NCI-H187 (cell line): ENCODE measurements around the gene PIGX.

Source experiments
- DNase-seq, 2 experiments: peaks; one replicate each; lab custom pipeline; 2025; lab: John Stamatoyannopoulos, UW

PIGX gene

DNA sequence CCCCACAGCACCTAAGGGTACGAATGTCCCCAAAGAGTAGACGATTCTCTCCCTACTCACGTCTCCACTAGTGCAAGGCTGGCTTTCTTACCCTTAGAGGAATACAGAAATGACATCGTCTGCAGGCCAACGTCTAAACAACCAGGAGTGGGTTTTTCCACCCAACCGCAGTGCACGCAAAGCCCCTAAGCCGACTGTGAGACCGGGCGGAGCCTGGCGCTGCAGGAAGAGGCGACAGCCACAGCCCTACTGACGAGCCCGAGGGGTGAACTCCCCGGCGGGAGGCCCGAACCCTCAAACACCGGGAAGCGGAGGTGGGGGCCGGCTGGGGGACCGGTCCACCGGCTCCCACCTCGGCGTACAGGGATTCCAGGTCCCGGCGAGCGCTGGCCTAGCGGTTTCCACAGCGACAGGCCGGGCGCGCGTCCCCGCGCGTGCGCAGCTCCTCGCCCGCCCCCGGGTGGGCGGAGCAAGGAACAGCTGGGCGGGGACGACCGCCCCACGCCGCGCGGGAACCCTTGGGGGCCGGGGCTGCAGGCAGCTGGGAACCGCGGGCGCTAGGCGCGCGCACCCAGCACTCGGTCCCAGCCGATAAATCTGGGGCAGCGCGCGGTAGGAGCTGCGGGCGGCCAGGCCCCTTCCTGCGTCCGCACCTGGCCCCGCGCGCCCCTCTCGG is at the start of gene PIGX, which contains the start of gene CEP19:
TSS of gene PIGX (plus strand) at position 540 of the 676 bp plus-strand sequence.
TSS of gene CEP19 (minus strand) at position 413 of the 676 bp plus-strand sequence. CDS start 3,593 bp downstream, outside the sequence.
- DNase-seq = peak; percentile 76 to 95

DNA sequence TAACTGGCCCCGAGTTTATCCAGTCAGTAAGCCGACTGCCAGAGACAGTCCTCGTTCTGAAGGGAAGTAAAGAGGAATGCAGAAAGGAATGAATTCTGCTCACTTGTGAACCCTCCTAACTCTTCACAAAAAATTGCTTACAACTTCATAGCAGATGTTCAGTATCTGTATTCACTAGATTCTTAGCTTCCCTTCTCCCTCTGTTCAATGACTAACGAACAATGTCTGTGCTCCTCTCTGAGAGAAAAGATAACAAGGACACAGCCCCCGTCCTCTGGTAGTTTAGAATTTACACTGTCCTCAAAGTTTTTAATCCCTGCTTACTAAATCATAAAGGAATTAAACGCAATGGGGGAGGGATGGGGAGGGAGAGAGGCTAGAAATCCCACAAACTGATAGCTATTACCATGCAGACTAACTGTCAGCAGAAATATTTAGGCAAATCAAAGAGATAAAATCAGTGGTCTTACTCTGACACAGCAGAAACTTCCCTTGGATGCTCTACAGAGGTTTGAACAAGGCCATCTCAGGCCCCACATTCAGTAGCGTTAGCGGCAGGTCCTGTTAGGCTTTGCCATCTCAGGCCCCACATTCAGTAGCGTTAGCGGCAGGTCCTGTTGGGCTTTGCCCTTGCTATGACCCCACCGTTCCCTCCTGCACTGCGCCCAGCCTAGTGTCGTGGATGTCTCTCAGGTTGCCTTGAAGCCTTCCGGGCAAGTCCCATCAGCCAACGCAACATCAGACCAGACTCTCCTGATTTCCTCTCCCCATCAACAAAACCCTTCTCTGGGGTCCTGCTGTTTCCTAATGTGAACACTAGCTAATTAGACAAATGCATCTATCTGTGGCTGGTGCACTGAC is 49.2 kb upstream of the PIGX start:
- DNase-seq = no peak

DNA sequence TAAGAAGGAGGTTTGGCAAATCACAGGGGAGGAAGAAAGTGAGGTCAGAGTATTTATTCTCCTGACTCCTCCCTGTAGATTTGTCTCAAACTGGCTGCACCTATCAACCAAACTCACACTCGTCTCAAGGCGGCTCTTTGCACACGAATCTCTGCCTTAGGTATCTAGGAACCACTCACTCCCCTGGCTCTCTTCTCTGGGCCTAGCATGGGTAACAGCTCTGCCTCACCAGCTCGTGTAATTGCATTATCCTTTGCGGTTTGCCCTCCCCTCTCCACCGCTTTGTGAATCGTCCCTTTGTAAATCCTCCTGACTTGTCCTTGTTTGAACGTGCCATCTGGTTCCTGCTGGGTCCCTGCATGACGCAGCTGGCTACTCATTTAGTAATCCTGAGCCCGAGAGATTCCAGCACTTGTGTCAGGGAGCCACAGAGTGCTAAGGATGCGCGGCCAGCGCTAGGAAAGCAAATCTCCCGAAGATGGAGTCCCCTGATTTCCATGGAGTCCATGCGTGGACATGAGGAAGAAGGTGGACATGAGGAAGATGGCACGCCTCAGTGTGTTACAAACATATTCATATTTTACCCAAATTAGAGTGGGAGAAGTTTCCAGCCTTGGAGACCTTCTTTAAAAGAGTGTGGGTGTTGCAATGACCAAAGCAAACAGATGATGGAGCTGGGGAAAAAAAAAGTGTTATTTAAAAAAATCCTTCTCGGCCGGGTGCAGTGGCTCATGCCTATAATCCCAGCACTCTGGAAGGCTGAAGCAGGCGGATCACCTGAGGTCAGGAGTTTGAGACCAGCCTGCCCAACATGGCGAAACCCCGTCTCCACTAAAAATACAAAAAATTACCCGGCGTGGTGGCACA is 45.9 kb upstream of the PIGX start:
- peak; percentile 63 to 87 for DNase-seq

DNA sequence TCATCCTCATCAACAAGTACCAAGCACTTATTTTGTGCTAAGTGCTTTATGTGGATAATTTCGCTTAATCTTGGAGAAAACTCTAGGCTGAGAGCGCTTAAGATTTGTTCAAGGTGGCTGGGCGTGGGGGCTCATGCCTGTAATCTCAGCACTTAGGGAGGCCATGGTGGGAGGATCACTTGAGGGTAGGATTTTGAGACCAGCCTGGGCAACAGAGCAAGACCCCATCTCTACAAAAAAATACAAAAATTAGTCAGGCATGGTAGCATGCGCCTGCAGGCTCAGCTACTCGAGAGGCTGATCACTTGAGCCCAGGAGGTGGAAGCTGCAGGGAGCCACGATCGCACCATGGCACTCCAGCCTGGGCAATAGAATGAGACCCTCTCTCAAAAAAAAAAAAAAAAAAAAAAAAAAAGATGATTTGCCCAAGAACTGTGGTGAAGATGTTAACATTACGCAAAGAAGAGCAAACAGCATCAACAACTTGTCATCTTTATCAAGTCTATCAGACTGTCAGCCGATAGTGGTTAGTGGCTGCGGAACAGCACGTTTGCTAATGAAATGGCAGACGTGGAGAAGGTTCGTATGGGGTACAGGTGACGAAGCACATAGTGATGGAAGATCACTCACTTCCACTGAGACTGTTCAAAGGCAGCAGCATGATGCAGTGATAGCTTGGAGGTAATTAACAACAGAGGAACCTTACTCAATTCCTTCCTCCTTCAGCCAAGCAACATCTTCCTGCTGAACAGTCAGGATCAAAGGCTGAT is 44.9 kb upstream of the PIGX start:
- DNase-seq = no peak

DNA sequence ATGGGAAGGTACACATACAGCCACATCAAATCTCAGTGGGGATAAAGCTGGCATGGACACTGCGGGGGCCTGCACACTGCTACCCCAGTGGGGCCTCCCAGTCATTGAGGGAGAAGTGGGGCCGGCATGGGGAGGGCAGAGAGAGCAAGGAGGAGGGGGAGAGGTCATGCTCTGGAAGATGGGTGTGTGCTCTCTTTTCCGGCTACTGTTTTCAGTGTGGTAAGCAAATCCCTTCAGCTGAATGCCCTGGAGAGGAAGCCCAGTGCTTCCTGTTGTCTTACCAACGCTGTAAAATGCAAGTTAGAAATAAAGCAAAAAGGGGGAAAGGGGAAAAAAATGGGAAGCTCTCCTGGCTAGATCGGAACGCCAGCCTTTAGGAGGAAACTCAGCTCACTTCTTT is 41.8 kb upstream of the PIGX start:
- DNase-seq = no peak

DNA sequence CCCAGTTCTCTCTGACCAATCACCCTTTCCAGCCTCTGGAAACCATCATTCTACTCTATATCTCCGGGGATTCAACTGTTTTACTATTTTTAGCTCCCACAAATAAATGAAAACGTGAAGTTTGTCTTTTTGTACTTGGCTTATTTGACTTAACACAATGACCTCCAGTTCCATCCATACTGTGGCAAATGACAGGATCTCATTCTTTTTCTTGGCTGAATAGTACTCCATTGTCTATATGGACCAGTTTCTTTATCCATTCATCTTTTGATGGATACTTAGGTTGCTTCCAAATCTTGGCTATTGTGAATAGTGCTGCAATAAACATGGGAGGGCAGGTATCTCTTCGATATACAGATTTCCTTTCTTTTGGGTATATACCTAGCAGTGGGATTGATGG is 38.5 kb upstream of the PIGX start:
- DNase-seq = no peak

DNA sequence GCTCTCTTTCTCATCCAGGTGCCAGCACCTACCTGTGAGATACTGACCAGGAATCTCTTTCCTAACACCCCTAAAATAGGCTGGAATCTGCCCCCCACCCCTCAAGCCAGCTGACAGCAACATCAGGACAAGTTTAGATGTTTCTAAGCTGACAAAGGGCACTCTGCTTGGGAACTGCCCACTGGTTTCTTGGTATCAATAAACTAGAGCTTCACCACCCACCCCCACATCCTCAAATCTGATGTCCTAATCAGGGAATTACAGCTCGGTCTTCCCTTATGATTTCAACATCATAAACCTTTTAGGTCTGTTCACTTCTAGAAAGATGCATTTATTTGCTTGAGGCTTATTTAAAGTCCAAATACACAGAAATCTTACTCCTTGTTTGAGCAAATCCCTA is 34.8 kb upstream of the PIGX start:
- DNase-seq = no peak

DNA sequence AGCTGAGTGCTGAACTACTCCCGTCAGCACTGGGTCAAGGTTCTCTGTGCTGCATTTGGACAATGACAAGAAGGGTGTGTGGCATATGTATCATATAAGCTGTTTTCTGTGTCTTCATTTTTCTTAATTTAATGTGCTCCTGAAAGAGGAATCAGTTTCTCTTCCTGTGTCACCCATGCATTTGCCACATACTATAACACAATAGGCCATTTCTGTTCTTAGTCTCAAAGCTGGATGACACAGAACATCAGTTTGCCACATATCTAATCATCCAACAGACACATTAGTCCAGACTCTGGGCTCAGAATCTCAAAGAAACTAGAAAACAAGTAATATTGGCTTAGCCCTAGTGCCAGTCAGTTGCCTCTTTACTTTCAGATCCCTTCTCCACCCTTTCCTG is 34.2 kb upstream of the PIGX start:
- no peak for DNase-seq

DNA sequence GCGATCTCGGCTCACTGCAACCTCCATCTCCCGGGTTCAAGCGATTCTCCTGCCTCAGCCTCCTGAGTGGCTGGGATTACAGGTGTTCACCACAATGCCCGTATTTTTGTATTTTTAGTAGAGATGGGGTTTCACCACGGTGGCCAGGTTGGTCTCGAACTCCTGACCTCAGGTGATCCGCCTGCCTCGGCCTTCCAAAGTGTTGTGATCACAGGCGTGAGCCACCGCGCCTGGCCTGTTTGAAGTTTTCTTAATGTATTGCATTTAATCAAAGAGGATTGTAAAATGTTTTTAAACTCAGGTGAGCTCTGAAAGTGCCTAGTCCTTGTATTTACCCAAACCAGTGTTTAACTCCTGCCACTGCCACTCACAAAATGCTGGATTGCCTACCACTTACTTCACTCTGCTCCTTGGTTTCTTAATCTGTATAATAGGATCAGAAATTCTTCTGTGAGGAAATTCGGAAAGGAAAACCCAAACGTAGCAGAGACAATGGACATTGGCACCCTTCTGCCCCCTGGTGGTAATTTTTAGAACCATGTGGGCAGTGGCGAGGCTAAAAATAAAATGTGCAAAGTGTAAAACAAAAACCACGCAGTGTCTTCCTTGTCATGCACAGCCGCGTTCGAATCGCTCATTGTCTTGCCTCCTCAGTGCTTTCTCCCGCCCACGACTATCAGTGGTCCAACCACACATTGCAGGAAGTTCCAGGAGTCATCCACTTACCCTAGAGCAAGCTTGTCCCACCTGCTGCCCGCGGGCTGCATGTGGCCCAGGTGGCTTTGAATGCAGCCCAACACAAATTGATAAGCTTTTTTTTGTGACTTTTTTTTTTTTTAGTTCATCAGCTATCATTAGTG is 27.4 kb upstream of the PIGX start:
- DNase-seq = peak; percentile 45 to 54

DNA sequence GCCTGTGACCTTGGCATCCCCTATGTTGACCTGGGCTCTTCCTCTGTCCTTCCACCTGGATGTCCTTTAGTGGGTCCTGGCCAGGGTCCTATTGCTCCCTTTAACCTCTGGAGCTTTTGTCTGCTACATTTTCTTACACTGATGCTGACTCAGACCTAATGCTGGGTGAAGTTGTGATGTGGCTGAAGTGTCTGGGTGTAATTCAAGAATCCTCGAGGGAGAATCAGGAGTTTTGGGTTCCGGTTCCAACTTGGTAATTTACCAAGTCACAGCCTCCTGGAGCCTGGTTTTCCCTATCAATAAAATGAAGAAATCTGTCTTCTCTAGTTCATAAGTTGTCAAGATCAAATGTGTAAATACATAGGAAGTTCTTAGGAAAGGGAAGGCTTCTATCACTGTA is 25.7 kb upstream of the PIGX start:
- no peak for DNase-seq

DNA sequence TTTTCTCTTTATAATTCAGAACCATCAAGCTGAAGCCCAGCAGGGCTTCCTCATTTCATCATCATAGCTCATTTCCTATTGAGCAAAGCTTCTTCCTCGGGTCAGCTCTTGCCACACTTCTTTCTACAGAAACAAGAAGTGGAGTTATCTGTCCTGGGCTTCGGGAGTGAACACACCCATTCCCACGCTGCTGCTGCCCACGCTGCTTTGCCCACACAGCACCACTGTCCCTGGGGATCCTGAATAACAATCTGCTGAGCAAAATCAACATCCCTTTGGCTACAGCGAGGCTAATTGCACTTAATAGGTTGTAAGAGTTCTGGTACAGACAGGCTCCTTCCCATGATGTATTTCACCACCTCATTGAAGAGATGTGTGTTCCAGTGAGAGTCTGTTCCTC is 23.8 kb upstream of the PIGX start:
- no peak for DNase-seq

DNA sequence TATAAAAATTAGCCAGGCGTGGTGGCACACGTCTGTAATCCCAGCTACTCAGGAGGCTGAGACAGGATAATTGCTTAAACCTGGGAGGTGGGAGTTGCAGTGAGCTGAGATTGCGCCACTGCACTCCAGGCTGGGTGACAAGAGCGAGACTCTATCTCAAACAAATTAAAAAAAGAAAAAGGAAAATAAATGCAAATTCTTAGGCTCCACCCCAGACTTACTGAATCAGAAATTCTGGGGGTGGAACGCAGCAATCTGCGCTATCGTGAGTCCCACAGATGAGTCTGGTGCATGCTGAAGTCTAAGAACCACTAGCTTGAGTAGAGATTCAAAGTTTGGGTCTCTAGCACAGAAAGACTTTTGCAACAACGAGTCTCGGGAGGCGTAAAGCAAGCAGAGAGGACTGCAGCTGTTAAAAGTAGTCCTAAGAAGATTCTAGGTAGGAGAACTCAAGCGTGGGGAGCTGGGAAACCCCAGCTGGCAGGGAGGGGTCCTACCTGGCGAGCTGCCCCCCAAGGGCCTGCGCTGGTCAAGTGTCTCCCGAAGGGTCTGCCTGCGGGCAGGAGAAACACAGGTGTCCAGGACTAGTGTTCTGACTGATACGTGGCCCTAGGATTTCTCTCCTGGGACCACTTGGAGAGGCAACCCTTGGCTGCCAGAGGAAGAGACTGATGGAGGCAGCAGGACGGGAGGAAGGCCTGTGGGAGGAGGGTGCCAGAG is 22.1 kb upstream of the PIGX start:
- DNase-seq = no peak

DNA sequence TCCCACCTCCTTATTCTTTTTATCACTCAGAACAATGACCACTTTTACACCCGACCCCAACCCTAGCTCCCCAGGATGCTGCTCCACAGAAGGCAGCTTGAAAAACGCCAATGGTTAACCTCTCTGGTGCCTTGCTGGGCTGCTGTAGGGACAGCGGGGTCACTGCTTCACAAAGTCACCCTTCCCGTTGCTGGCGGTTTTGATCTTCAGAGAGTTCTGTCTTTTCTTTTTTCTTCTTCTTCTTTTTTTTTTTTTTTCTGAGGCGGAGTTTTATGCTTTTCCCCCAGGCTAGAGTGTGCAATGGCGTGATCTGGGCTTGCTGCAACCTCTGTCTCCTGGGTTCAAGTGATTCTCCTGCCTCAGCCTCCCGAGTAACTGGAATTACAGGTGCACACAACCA is 20.8 kb upstream of the PIGX start:
- DNase-seq = no peak

DNA sequence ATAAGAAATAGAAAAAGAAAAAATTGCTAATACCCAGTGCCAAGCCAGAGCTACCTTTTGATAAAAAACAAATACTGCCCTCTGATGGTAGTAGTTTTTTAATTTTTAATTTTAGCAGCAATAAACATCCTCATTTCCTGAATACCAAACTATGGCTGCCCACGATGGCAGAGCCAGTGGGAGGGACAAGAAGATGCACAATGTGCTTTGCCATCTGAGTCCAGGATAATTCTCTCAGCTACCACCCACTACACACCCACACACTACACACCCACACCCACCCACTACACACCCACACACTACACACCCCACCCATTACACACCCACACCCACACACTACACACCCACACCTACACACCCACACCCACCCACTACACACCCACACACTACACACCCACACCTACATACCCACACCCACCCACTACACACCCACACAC is 18.0 kb upstream of the PIGX start:
- DNase-seq = no peak

DNA sequence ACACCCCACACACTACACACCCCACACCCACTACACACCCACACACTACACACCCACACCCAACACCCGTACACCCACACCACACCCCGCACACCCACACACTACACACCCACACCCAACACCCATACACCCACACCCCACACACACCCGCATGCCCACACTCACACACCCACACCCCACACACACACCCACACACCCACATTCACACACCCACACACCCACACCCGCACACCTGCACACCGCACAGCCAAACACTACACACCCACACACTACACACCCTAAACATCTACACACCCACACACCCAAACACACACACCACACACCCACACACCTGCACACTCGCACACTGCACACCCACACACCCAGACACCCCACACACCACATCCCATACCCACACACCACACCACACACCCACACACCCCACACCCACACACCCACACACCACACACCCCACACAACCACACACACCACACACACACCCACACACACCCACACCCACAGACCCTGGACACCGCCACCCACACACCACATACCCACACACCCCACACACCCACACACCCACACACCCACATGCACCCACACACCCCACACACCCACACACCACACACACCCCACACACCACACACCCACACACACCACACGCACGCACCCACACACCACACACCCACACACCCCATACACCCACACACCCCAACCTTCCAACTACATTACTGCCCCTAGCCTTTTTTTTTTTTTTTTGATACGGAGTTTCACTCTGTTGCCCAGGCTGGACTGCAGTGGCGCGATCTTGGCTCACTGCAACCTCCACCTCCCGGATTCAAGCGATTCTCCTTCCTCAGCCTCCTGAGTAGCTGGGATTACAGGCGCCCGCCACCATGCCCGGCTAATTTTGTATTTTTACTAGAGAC is 17.0 kb upstream of the PIGX start:
- no peak for DNase-seq

DNA sequence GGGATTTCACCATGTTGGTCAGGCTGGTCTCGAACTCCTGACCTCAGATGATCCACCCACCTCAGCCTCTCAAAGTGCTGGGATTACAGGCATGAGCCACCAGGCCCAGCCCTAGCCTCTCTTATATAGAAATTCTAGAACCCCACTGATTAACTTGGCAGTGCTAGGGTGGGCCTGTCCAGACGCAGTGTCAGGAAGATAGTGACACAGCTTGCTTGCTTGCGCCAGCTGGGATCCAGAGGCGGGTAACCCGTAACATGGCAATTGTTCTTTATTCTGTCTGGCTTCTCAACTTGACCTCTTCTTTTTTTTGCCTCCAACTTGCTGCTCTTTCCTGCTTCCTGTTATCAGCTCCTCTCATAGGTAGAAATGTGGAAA is 16.3 kb upstream of the PIGX start:
- no peak for DNase-seq

DNA sequence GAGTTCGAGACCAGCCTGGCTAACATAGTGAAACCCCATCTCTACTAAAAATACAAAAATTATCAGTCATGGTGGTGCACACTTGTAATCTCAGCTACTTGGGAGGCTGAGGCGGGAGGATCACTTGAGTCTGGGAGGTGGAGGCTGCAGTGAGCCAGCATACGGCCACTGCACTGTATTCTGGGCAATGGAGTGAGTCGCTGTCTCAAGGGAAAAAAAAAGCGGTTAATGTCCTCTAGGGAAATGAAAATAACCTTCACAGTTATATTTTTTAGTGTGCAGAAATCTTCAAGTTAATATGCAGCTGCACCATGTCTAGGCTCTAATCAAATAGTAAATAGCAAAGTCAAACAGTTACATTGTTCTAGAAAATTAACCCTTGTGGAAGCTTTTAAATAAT is 14.9 kb upstream of the PIGX start:
- DNase-seq = no peak

DNA sequence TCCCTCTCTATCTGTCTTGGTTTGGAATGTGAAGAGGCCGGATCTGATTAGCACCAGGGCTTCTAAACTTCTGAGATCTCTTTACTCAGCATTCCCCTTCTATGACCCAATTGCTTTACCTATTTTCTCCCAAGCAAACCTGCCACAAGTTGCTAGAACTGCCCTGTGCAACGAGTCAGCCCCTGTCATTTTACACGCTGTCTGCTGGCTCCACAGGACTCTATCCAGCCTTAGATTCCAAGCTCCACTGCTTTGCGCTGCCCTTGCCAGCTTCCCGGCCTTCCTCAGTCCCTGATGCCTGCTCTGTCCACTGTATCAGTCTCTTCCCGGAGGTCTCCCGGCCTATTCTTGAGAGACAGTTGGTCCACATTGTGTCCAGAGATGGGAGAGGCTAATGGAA is 12.4 kb upstream of the PIGX start:
- no peak for DNase-seq

DNA sequence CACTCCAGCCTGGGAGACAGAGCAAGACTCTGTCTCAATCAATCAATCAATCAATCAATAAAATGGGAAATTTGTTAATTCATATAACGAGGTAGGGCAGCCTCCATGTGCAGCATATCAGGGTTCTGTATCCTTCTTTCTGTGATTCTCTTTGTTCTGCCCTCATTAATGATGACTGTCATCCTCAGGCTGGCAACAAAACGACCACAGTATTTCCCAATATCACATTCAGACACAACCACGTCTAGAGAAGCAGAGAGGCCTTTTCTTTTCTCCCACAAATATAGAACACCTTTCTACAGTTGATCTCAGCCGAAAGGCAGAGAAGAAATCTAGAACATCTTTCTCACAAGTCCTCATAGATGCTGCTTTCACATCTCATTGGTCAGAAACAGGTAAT is 11.4 kb upstream of the PIGX start:
- no peak for DNase-seq
